ENCODE results near the gene ELAPOR2. TPM values are rescaled to one million over a fixed set of nuclear protein-coding genes. Genes with fewer than 3 reads are reported as not detected.

ELAPOR2 gene
- total and polyA plus RNA-seq, 2 experiments from 2014 or later: 12.7 to 28.3 TPM

GRCh38 chr7:87028636-87029035 is 30.8 kb downstream of the ELAPOR2 start:
- TF ChIP-seq EZH2 (IDR thresholded peaks at IDR 0.05; ENCODE audit: borderline replicate concordance): no peak
- TF ChIP-seq EZH2phosphoT487 (IDR thresholded peaks at IDR 0.05; ENCODE audit: low read depth, severe bottlenecking, unreplicated experiment): no peak
- TF ChIP-seq CTCF (IDR thresholded peaks at IDR 0.05; ENCODE audit: poor library complexity): no peak
- Histone ChIP-seq H2AFZ (no peak overlapping the region), H3K4me2 (no peak overlapping the region), H3K9me2 (replicated peaks; ENCODE audit: insufficient read depth) (no peaks in the 10 kb centered on the region), H3K79me2 (peaks cover 91% of the 10 kb centered on the region), H3K27ac (no peak overlapping the region), H4K20me1 (ENCODE audit: insufficient read depth, poor library complexity, severe bottlenecking) (peaks cover 10% of the 10 kb centered on the region), H3K4me1 (ENCODE audit: insufficient read depth) (no peaks in the 10 kb centered on the region), H3K36me3 (replicated peaks; ENCODE audit: insufficient read depth, low read depth) (no peaks in the 10 kb centered on the region), H3K27me3 (no peaks in the 10 kb centered on the region), H3K4me3 (no peak overlapping the region), H3K9me3 (ENCODE audit: low read depth) (no peaks in the 10 kb centered on the region)
- DNase-seq (ENCODE audit: low spot score): no peak
- WGBS (ENCODE audit: low lambda C conversion rate, missing lambda C conversion rate): 75% methylated on average over 1 of the region's 1 CpG

GRCh38 chr7:87027900-87028299 is 31.6 kb downstream of the ELAPOR2 start:
- H3K36me3 ChIP-seq (replicated peaks; ENCODE audit: insufficient read depth, low read depth): no peaks in the 10 kb centered on the region
- DNase-seq (ENCODE audit: low spot score): no peak
- peaks cover 10% of the 10 kb centered on the region for H4K20me1 ChIP-seq (ENCODE audit: insufficient read depth, poor library complexity, severe bottlenecking)
- H2AFZ ChIP-seq: no peak overlapping the region
- H3K9me2 ChIP-seq (replicated peaks; ENCODE audit: insufficient read depth): no peaks in the 10 kb centered on the region
- H3K27me3 ChIP-seq: no peaks in the 10 kb centered on the region
- H3K4me3 ChIP-seq: no peak overlapping the region
- H3K9me3 ChIP-seq (ENCODE audit: low read depth): no peaks in the 10 kb centered on the region
- H3K4me1 ChIP-seq (ENCODE audit: insufficient read depth): no peaks in the 10 kb centered on the region
- TF ChIP-seq EZH2 (IDR thresholded peaks at IDR 0.05; ENCODE audit: borderline replicate concordance) (no peak), EZH2phosphoT487 (IDR thresholded peaks at IDR 0.05; ENCODE audit: low read depth, severe bottlenecking, unreplicated experiment) (no peak), CTCF (IDR thresholded peaks at IDR 0.05; ENCODE audit: poor library complexity) (no peak)
- peaks cover 83% of the 10 kb centered on the region for H3K79me2 ChIP-seq
- H3K4me2 ChIP-seq: no peak overlapping the region
- no peak overlapping the region for H3K27ac ChIP-seq

- Histone ChIP-seq H3K4me1 (ENCODE audit: insufficient read depth) (no peaks in the 10 kb centered on the region), H3K4me3 (no peak overlapping the region), H3K4me2 (no peak overlapping the region), H3K36me3 (replicated peaks; ENCODE audit: insufficient read depth, low read depth) (no peaks in the 10 kb centered on the region), H3K9me2 (replicated peaks; ENCODE audit: insufficient read depth) (no peaks in the 10 kb centered on the region), H3K27me3 (no peaks in the 10 kb centered on the region), H4K20me1 (ENCODE audit: insufficient read depth, poor library complexity, severe bottlenecking) (peaks cover 4% of the 10 kb centered on the region), H3K27ac (no peak overlapping the region), H3K9me3 (ENCODE audit: low read depth) (no peaks in the 10 kb centered on the region), H2AFZ (no peak overlapping the region), H3K79me2 (peaks cover 73% of the 10 kb centered on the region)
- WGBS (ENCODE audit: low lambda C conversion rate, missing lambda C conversion rate): 69% methylated on average over 2 of the region's 2 CpGs
- no peak for DNase-seq (ENCODE audit: low spot score)
- no peak for TF ChIP-seq EZH2 (IDR thresholded peaks at IDR 0.05; ENCODE audit: borderline replicate concordance)
Measured at GRCh38 chr7:87021285-87021684, 38.2 kb downstream of the ELAPOR2 start.

- Histone ChIP-seq H2AFZ (no peak overlapping the region), H3K27me3 (no peaks in the 10 kb centered on the region), H3K79me2 (peaks cover 98% of the 10 kb centered on the region), H3K4me3 (no peak overlapping the region), H3K4me2 (no peak overlapping the region), H4K20me1 (ENCODE audit: insufficient read depth, poor library complexity, severe bottlenecking) (peaks cover 17% of the 10 kb centered on the region), H3K36me3 (replicated peaks; ENCODE audit: insufficient read depth, low read depth) (no peaks in the 10 kb centered on the region), H3K9me3 (ENCODE audit: low read depth) (no peaks in the 10 kb centered on the region), H3K27ac (no peak overlapping the region), H3K9me2 (replicated peaks; ENCODE audit: insufficient read depth) (no peaks in the 10 kb centered on the region), H3K4me1 (ENCODE audit: insufficient read depth) (no peaks in the 10 kb centered on the region)
- DNase-seq (ENCODE audit: low spot score): no peak
- TF ChIP-seq EZH2phosphoT487 (IDR thresholded peaks at IDR 0.05; ENCODE audit: low read depth, severe bottlenecking, unreplicated experiment) (no peak), EZH2 (IDR thresholded peaks at IDR 0.05; ENCODE audit: borderline replicate concordance) (no peak), CTCF (IDR thresholded peaks at IDR 0.05; ENCODE audit: poor library complexity) (no peak)
- WGBS (ENCODE audit: low lambda C conversion rate, missing lambda C conversion rate): 71% methylated on average over 4 of the region's 4 CpGs
Measured at GRCh38 chr7:87016606-87017005, 42.8 kb downstream of the ELAPOR2 start.
